A549 treated with CORT108297 at 1 μM for 4 hours (cell line): ENCODE results near the gene CEACAM8. TPM values are rescaled to one million over a fixed set of nuclear protein-coding genes. Genes with fewer than 3 reads are reported as not detected.

Experiments used
- total RNA-seq: library from RNA; stranded (reverse); fragments of 200-300 nt; extraction: Qiagen RNA extraction; gene quantifications from 5 replicates; pipeline ENCODE4 v1.2.3, GENCODE V29; 2022

CEACAM8 gene
- total RNA-seq, result not detected in 5 replicates

GRCh38 chr19:42594617-42595489 is at the start of gene CEACAM8:
Gene CEACAM8 (minus strand): TSS chr19:42594924. CDS start chr19:42594828, 96 bp downstream.

Other genes starting within 250 kb of the CEACAM8 start
- 39.2 to 54.5 TPM (median 51.7 TPM) in 5 replicates for gene CNFN, start 204.6 kb downstream of the CEACAM8 start, total RNA-seq
- gene LIPE, start 167.5 kb downstream of the CEACAM8 start, total RNA-seq, result 1.5 to 3.1 TPM (median 2.4 TPM) in 5 replicates
- gene CXCL17, start 152.0 kb downstream of the CEACAM8 start, total RNA-seq, result 0.08 to 0.18 TPM in 2 of 5 replicates, not detected in the others
- gene CEACAM1, start 66.4 kb downstream of the CEACAM8 start, total RNA-seq, result 1.7 to 1.9 TPM (median 1.8 TPM) in 5 replicates
- gene PSG3, start 145.6 kb upstream of the CEACAM8 start, total RNA-seq, result 0.05 to 0.16 TPM (median 0.13 TPM) in 5 replicates
- 0.15 to 0.34 TPM (median 0.19 TPM) in 5 replicates for gene PSG8, start 170.8 kb upstream of the CEACAM8 start, total RNA-seq